Lower lobe of right lung (tissue), 2 donors: Measurements from ENCODE around the gene VIPR1. TPM values are rescaled to one million over a fixed set of nuclear protein-coding genes. Genes with fewer than 3 reads are reported as not detected.
"Not testable (repeated sequence)": the region's sequence is repeated elsewhere in the genome, so short reads cannot be mapped to it uniquely, and the experiment has no call there.

ENCODE experiments used
- ATAC-seq, 2 donors: fragments of 200-7000 bp; cut with Tn5 transposase; one replicate each; pipeline ENCODE4 v1.9.1; 2020 to 2022; ENCODE audit warnings: mild to moderate bottlenecking in 2 of 2, moderate library complexity in 2 of 2
- DNase-seq: peaks from one replicate; pipeline ENCODE4 v3.0.0-alpha.2; 2020
- H3K27ac ChIP-seq: fragments of 200-600 bp; one replicate; pipeline ENCODE4 v1.8.0; 2022
- H3K27me3 ChIP-seq: fragments of 200-600 bp; one replicate; pipeline ENCODE4 v1.8.0; 2022; ENCODE audit warnings: low read depth
- H3K36me3 ChIP-seq: fragments of 200-600 bp; one replicate; pipeline ENCODE4 v1.8.0; 2022; ENCODE audit warnings: mild to moderate bottlenecking
- H3K4me1 ChIP-seq: fragments of 200-600 bp; one replicate; pipeline ENCODE4 v1.8.0; 2022
- H3K4me3 ChIP-seq: fragments of 200-600 bp; one replicate; pipeline ENCODE4 v1.8.0; 2022; ENCODE audit warnings: mild to moderate bottlenecking
- H3K9me3 ChIP-seq: fragments of 200-600 bp; one replicate; pipeline ENCODE4 v1.8.0; 2022
- intact Hi-C: fragments of 100-400 bp; cut with DNase I; formaldehyde crosslinking; loops from one replicate; pipeline ENCODE4 v1.11.0; 2022
- total RNA-seq: library from RNA; stranded (reverse); fragmentation: NEBNext Ultra II Directional; extraction: Animal tissue kit (Norgen Biotek cat#: 25700); gene quantifications from one replicate; pipeline ENCODE4 v1.2.1, GENCODE V29; 2021
- TF ChIP-seq, protein P1 (sequence below): fragments of 200-600 bp; IDR thresholded peaks from one replicate; pipeline ENCODE4 v1.8.0; 2022; ENCODE audit warnings: antibody characterized with exemption, mild to moderate bottlenecking
- donor health status: DM: no; HTN: yes; CAD: no; lungs with severe emphysema.

The VIPR1 gene
- total RNA-seq, 1 donor from 2014 or later: 212 TPM

DNA sequence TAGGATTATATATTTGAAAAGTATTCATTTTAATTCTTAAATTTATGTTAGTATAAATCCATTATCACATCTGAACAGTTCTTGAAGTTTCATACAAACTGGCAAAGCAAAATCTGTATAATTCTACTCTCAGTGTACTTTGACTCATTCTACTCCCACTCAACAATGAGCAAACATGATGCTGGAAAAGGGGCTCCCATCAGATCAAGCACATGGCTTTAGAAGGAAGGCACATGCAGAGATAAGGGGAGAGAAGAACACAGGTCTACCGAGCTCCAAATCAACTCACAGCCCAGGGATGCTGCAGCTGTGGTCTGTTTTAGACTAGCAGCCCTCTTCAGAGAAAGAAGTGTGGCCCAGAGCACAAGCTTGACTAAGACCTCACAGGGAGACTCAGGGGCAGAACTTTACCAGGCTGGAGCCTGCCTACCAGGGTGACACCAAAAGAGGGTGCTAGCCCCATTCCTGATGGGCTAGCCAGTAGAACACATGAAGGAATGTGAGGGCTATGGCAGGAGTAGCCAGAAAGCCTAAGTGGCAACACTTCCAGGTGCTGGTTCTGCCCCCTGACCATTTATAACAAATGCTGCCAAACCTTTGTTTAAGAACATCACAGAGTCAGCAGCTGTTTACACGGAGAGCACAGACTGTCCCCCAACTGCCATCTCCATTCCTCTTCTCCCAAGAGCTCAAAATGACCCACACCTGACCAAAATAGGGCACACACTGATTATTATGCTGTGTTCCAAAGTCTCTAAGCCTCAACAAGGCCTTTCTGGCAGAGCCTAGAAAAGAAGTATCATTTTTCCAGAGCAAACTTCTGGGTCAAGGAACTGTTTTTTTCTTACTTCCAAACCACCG lies 59.8 kb downstream of the VIPR1 start:
- H3K4me1 ChIP-seq: peaks cover 4% of the 10 kb centered on the region
- intact Hi-C loops: no loop called here
- DNase-seq (no peak), ATAC-seq (no peak)
- no peaks in the 10 kb centered on the region for H3K9me3 ChIP-seq
- H3K27me3 ChIP-seq: no peaks in the 10 kb centered on the region
- TF ChIP-seq, protein P1, sequence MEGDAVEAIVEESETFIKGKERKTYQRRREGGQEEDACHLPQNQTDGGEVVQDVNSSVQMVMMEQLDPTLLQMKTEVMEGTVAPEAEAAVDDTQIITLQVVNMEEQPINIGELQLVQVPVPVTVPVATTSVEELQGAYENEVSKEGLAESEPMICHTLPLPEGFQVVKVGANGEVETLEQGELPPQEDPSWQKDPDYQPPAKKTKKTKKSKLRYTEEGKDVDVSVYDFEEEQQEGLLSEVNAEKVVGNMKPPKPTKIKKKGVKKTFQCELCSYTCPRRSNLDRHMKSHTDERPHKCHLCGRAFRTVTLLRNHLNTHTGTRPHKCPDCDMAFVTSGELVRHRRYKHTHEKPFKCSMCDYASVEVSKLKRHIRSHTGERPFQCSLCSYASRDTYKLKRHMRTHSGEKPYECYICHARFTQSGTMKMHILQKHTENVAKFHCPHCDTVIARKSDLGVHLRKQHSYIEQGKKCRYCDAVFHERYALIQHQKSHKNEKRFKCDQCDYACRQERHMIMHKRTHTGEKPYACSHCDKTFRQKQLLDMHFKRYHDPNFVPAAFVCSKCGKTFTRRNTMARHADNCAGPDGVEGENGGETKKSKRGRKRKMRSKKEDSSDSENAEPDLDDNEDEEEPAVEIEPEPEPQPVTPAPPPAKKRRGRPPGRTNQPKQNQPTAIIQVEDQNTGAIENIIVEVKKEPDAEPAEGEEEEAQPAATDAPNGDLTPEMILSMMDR: no peak
- peaks cover 97% of the 10 kb centered on the region for H3K36me3 ChIP-seq
- H3K27ac ChIP-seq: no peak overlapping the region
- H3K4me3 ChIP-seq: no peak overlapping the region

- no peaks in the 10 kb centered on the region for H3K27me3 ChIP-seq
- H3K9me3 ChIP-seq: peaks cover 8% of the 10 kb centered on the region
- H3K36me3 ChIP-seq: peaks cover 59% of the 10 kb centered on the region
- intact Hi-C loops: no loop called here
- TF ChIP-seq, protein P1: no peak
- no peak overlapping the region for H3K27ac ChIP-seq
- no peaks in the 10 kb centered on the region for H3K4me1 ChIP-seq
- DNase-seq (no peak), ATAC-seq (no peak)
- H3K4me3 ChIP-seq: no peak overlapping the region
These were observed 67.2 kb downstream of the VIPR1 start for GRCh38 chr3:42569593-42570142.

DNA sequence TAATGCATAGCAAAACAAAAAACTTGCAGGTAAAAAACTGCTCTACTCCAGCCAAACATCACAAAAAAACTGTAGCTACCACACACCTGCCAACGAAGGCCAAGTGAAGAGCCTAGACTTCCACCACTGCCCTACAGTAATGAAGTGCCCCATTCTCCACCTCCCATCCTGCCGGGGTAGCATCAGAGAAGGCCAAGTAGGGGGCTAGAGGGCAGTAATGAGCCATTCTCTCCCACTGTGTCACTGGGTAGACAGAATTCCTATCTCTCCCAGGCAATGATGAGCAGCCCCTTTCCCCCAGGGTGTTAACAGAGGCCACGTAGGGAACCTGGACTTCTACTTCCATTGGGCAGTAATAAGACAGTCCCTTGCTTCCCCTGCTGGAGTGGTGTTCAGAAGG lies 69.8 kb downstream of the VIPR1 start:
- ATAC-seq (peak; percentile 71 to 74), DNase-seq (no peak)
- TF ChIP-seq, protein P1: peak; percentile 44
- H3K9me3 ChIP-seq: peaks cover 15% of the 10 kb centered on the region
- H3K36me3 ChIP-seq: peaks cover 33% of the 10 kb centered on the region
- intact Hi-C loops: no loop called here
- no peaks in the 10 kb centered on the region for H3K27me3 ChIP-seq
- H3K27ac ChIP-seq: no peak overlapping the region
- H3K4me1 ChIP-seq: no peaks in the 10 kb centered on the region
- H3K4me3 ChIP-seq: no peak overlapping the region

DNA sequence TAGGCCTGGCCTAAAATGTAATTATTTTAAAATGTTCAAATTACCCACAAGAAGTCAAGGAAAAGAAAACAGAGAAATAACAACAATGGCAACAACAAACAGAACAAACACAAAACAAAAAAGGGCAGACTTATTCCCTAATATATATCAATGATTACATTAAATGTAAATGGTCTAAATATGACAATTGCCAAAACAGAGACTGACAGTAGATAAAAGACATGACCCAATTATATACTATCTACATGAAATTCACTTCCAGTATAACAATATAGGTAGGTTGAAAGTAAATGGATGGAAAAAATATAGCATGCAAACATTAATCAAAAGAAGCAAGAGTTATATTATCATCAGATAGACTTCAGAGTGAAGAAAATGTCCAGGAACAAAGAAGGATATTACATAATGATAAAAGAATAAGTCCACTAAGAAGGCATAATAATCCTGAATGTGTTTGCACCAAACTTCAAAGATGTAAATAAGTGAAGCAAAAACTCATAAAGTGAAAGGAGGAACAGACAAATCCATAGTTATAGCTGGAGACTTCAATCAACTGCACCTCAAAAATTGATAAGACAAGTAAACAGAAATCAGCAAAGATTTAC lies 72.8 kb downstream of the VIPR1 start:
- intact Hi-C loops: no loop called here
- no peak overlapping the region for H3K27ac ChIP-seq
- ATAC-seq (no peak), DNase-seq (no peak)
- peaks cover 8% of the 10 kb centered on the region for H3K4me1 ChIP-seq
- TF ChIP-seq, protein P1: no peak
- H3K27me3 ChIP-seq: no peaks in the 10 kb centered on the region
- peaks cover 21% of the 10 kb centered on the region for H3K36me3 ChIP-seq
- no peak overlapping the region for H3K4me3 ChIP-seq
- peaks cover 15% of the 10 kb centered on the region for H3K9me3 ChIP-seq

DNA sequence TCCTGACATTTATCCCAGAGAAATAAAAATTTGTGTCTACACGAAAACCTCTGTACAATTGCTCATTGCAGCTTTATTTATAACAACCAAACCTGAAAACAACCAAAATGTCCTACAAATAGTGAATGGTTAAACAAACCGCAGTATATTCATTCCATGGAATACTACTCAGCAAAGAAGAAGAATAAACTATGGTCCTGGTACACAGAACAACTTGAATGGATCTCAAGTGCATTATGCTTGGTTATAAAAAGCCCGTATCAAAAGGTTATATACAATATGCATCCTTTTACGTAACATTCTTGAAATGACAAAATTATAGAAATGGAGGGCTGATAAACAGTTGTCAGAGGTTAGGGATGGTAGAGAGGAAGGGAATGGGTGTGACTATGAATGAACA lies 75.6 kb downstream of the VIPR1 start:
- TF ChIP-seq, protein P1: no peak
- no peak overlapping the region for H3K27ac ChIP-seq
- no peak for ATAC-seq
- peaks cover 15% of the 10 kb centered on the region for H3K9me3 ChIP-seq
- no peak overlapping the region for H3K4me3 ChIP-seq
- peaks cover 28% of the 10 kb centered on the region for H3K4me1 ChIP-seq
- peaks cover 18% of the 10 kb centered on the region for H3K36me3 ChIP-seq
- H3K27me3 ChIP-seq: no peaks in the 10 kb centered on the region
- DNase-seq: no peak
- intact Hi-C loops: no loop called here

DNA sequence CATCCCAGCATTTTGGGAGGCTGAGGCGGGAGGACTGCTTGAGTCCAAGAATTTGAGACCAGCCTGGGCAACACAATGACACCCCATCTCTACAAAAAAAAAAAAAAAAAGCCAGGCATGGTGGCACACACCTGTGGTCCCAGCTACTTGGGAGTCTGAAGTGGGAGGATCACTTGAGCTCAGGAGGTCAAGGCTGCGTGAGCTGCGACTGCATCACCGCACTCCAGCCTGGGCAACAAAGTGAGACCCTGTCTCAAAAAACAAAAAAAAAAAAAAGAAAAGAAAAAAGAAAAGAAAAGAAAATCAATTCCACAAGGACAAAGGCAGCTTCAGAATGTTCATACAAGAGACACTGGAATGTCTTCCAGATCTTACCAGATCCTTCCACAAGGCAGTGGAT lies 76.9 kb downstream of the VIPR1 start:
- H3K4me3 ChIP-seq, H3K27me3 ChIP-seq, ATAC-seq, H3K36me3 ChIP-seq, H3K27ac ChIP-seq, DNase-seq, intact Hi-C loops: not testable (repeated sequence)
- Histone ChIP-seq H3K9me3 (peaks cover 11% of the 10 kb centered on the region), H3K4me1 (peaks cover 28% of the 10 kb centered on the region)
